Natural killer cell (primary cell): ENCODE measurements around the gene PODNL1. TPM values are rescaled to one million over a fixed set of nuclear protein-coding genes. Genes with fewer than 3 reads are reported as not detected.

Source experiments
- ATAC-seq, 3 donors: fragments of 150-1000 bp in 2 of 3; fragments of 200-7000 bp in 1 of 3; cut with Tn5 transposase; 1 replicate in 1 of 3; 2 replicates in 2 of 3; pipeline ENCODE4 v1.10.0; 2021; ENCODE audit warnings: mild to moderate bottlenecking in 2 of 3, moderate library complexity in 2 of 3
- DNase-seq, 2 donors: peaks; one replicate each; pipeline versions ENCODE4 v3.0.0 to v3.0.0-alpha.2; 2013 to 2021; ENCODE audit warnings: mixed read lengths in 1 of 2
- H3K27ac ChIP-seq: one replicate; pipeline ENCODE4 v1.5.1; 2013; ENCODE audit warnings: mild to moderate bottlenecking, low read length
- H3K27me3 ChIP-seq: one replicate; pipeline ENCODE4 v1.6.1; 2013; ENCODE audit warnings: low read length; ENCODE audit not compliant: control insufficient read depth, insufficient read depth
- H3K36me3 ChIP-seq: one replicate; pipeline ENCODE4 v1.6.1; 2013; ENCODE audit warnings: low read length; ENCODE audit not compliant: control insufficient read depth, insufficient read depth
- H3K4me1 ChIP-seq: one replicate; pipeline ENCODE4 v1.6.1; 2013; ENCODE audit warnings: low read length; ENCODE audit not compliant: control insufficient read depth, insufficient read depth
- H3K4me3 ChIP-seq: one replicate; pipeline ENCODE4 v1.5.1; 2013; ENCODE audit warnings: low read length
- H3K9me3 ChIP-seq: one replicate; pipeline ENCODE4 v1.6.1; 2013; ENCODE audit warnings: low read length; ENCODE audit not compliant: control insufficient read depth, insufficient read depth
- H3K27ac Mint-ChIP-seq, 2 donors: one replicate each; pipeline ENCODE4 v1.8.0; 2022; ENCODE audit warnings: mild to moderate bottlenecking in 2 of 2, mixed read lengths in 2 of 2, moderate library complexity in 1 of 2
- H3K27me3 Mint-ChIP-seq, 2 donors: one replicate each; pipeline ENCODE4 v1.8.0; 2022; ENCODE audit warnings: low read depth in 2 of 2, mixed read lengths in 2 of 2
- H3K36me3 Mint-ChIP-seq: one replicate; pipeline ENCODE4 v1.8.0; 2022; ENCODE audit warnings: mixed read lengths
- H3K4me1 Mint-ChIP-seq, 2 donors: one replicate each; pipeline ENCODE4 v1.8.0; 2022; ENCODE audit warnings: mixed read lengths in 2 of 2
- H3K4me3 Mint-ChIP-seq: one replicate; pipeline ENCODE4 v1.8.0; 2022; ENCODE audit warnings: mild to moderate bottlenecking, moderate library complexity, mixed read lengths
- H3K9me3 Mint-ChIP-seq, 2 donors: one replicate each; pipeline ENCODE4 v1.8.0; 2022; ENCODE audit warnings: mixed read lengths in 2 of 2
- WGBS: methylation state at CpG from one replicate; pipeline ENCODE4 v1.1.7; 2013; ENCODE audit warnings: missing lambda C conversion rate; ENCODE audit not compliant: insufficient coverage; 5-methylcytosine and 5-hydroxymethylcytosine counted together
- intact Hi-C: fragments of 100-400 bp; cut with micrococcal nuclease; formaldehyde crosslinking; loops from one replicate; pipeline ENCODE4 v1.14.2; 2022
- total RNA-seq, 4 donors: library from RNA; stranded (reverse); fragments of 120-200 nt in 1 of 4; gene quantifications; one replicate each; pipeline versions ENCODE4 v1.2.3 to v1.2.4, GENCODE V29; 2013 to 2022
- TF ChIP-seq, protein P1 (sequence below): fragments of 200-600 bp; IDR thresholded peaks from one replicate; pipeline ENCODE4 v1.8.0; 2022; ENCODE audit warnings: antibody characterized with exemption

The PODNL1 gene
- total RNA-seq, 3 donors from 2014 or later (not counting 1 experiment from before 2014, with no cell fraction given) = 0.61 TPM; not detected in 2

DNA sequence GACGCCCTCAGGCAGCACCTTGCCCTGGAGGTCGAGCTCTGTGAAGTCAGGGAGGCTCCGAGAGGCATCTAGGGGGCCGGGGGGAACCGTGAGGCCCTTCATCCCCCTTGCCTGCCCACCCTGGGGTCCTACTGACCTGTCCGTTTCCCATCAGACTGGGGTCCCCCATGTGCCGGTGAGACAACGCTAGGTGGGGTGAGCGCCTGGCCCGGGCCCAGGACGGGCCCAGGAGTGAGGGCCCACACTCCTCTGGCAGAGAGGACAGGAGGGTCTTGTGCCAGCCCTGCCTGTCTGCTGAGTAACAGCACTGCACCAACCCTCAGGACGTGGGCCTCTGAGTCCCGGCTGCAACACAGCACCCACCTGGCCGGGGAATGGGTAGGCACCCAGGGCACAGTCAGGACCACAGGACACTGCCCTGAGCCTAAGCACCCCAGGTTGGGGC is 28.5 kb upstream of the PODNL1 start:
- Histone ChIP-seq H3K36me3 (peaks cover 42% of the 10 kb centered on the region), H3K27ac (no peak overlapping the region), H3K4me3 (no peak overlapping the region), H3K4me1 (no peaks in the 10 kb centered on the region), H3K27me3 (no peaks in the 10 kb centered on the region), H3K9me3 (no peaks in the 10 kb centered on the region)
- WGBS = 97% methylated on average over 14 of the region's 14 CpGs
- Mint-ChIP-seq H3K27me3 (no peaks in the 10 kb centered on the region), H3K9me3 (no peaks in the 10 kb centered on the region), H3K36me3 (no peaks in the 10 kb centered on the region), H3K4me3 (no peak overlapping the region), H3K4me1 (no peaks in the 10 kb centered on the region), H3K27ac (no peak overlapping the region)
- TF ChIP-seq, protein P1, sequence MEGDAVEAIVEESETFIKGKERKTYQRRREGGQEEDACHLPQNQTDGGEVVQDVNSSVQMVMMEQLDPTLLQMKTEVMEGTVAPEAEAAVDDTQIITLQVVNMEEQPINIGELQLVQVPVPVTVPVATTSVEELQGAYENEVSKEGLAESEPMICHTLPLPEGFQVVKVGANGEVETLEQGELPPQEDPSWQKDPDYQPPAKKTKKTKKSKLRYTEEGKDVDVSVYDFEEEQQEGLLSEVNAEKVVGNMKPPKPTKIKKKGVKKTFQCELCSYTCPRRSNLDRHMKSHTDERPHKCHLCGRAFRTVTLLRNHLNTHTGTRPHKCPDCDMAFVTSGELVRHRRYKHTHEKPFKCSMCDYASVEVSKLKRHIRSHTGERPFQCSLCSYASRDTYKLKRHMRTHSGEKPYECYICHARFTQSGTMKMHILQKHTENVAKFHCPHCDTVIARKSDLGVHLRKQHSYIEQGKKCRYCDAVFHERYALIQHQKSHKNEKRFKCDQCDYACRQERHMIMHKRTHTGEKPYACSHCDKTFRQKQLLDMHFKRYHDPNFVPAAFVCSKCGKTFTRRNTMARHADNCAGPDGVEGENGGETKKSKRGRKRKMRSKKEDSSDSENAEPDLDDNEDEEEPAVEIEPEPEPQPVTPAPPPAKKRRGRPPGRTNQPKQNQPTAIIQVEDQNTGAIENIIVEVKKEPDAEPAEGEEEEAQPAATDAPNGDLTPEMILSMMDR = no peak
- intact Hi-C loops = no loop called here
- ATAC-seq (no peak), DNase-seq (no peak)

DNA sequence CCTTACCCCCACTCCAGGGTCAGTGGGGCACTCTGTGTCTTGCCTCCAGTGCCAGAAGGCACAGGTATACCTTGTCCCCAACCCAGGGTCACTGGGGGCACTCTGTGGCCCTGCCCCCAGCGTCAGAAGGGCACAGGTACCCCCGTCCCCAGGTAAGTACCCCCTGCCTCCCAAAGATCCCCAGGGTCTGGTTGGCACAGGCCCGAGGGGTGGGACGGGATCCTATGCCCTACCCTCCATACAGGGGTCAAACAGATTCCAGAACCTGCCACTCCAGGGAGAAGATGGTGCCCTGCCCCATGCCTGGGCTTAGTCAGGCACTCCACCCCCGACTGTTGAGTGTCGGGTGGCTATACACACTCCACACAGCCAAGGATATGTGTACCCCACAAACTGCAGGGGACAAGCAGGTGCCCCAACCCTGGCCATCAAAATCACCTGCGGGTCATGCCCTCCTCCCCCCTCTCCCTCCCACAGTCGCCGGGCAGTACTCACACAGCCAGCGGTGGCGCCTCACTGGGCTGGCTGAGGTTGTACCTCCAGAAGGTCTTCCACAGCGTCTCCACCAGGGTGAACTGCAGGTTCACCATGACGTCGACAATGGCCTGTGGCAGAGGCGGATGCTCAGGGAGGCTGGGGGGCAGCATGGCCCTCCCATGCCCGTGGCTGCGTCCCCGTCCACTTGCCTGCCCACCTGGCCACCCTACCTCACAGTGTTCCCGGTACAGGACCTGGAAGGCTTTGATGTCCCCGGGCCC is 27.9 kb upstream of the PODNL1 start:
- no peaks in the 10 kb centered on the region for H3K9me3 Mint-ChIP-seq
- H3K27ac ChIP-seq = no peak overlapping the region
- no peak overlapping the region for H3K27ac Mint-ChIP-seq
- H3K36me3 Mint-ChIP-seq = no peaks in the 10 kb centered on the region
- no peaks in the 10 kb centered on the region for H3K9me3 ChIP-seq
- TF ChIP-seq, protein P1 = no peak
- H3K27me3 ChIP-seq = no peaks in the 10 kb centered on the region
- H3K4me3 ChIP-seq = no peak overlapping the region
- H3K27me3 Mint-ChIP-seq = no peaks in the 10 kb centered on the region
- intact Hi-C loops = no loop called here
- no peak for DNase-seq
- WGBS = 96% methylated on average over 20 of the region's 20 CpGs
- H3K4me1 ChIP-seq = no peaks in the 10 kb centered on the region
- no peak for ATAC-seq
- H3K36me3 ChIP-seq = peaks cover 44% of the 10 kb centered on the region
- no peak overlapping the region for H3K4me3 Mint-ChIP-seq
- no peaks in the 10 kb centered on the region for H3K4me1 Mint-ChIP-seq

DNA sequence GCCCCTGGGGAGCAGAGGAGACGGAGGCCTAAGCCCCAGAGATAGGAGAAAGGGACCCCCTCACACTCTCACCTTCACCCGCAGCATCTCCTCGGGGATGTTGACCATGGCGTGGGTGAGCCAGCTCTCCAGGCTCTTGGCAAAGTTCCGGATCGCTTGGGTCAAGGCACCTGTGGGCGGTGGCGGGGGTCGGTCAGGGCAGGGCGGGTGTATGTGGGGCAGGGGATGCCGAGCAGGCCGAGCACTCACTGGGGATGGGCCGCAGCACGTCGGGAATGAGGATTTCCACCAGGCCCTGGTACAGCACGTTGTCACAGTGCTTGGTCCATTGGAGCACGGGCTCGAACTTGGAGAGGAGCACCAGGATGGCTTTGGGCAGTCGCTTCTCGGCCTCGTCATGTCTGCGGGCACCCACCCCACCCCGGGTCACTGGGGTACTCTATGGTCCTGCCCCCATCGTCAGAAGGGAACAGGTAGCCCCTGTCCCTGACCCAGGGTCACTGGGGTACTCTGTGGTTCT is 27.2 kb upstream of the PODNL1 start:
- Mint-ChIP-seq H3K4me1 (no peaks in the 10 kb centered on the region), H3K27ac (no peak overlapping the region), H3K9me3 (no peaks in the 10 kb centered on the region), H3K36me3 (no peaks in the 10 kb centered on the region), H3K4me3 (no peak overlapping the region), H3K27me3 (no peaks in the 10 kb centered on the region)
- peaks cover 51% of the 10 kb centered on the region for H3K36me3 ChIP-seq
- intact Hi-C loops = no loop called here
- no peaks in the 10 kb centered on the region for H3K9me3 ChIP-seq
- no peaks in the 10 kb centered on the region for H3K4me1 ChIP-seq
- no peak overlapping the region for H3K4me3 ChIP-seq
- TF ChIP-seq, protein P1 = no peak
- ATAC-seq = no peak
- no peak overlapping the region for H3K27ac ChIP-seq
- no peak for DNase-seq
- 97% methylated on average over 24 of the region's 24 CpGs for WGBS
- no peaks in the 10 kb centered on the region for H3K27me3 ChIP-seq
